T-helper 17 cell (primary cell): ENCODE data around the gene NDUFB11. TPM values are rescaled to one million over a fixed set of nuclear protein-coding genes. Genes with fewer than 3 reads are reported as not detected.
A peak's percentile ranks its signal among the peaks of the same experiment; 100 is the strongest.

Source experiments
- ATAC-seq: fragments of 150-1000 bp; cut with Tn5 transposase; 2 replicates; pipeline ENCODE4 v1.10.0; 2021; ENCODE audit warnings: mild to moderate bottlenecking, moderate library complexity
- DNase-seq, 3 donors: peaks; one replicate each; pipeline versions ENCODE4 v3.0.0 to v3.0.0-alpha.2; 2020 to 2021
- H3K9me3 ChIP-seq: one replicate; pipeline ENCODE4 v1.7.0; 2013; ENCODE audit warnings: low read length, mild to moderate bottlenecking; ENCODE audit not compliant: control insufficient read depth, poor library complexity, severe bottlenecking
- H3K27ac Mint-ChIP-seq: one replicate; pipeline ENCODE4 v1.8.0; 2022; ENCODE audit warnings: mild to moderate bottlenecking, moderate library complexity, mixed read lengths
- H3K27me3 Mint-ChIP-seq: one replicate; pipeline ENCODE4 v1.8.0; 2022; ENCODE audit warnings: mixed read lengths
- H3K36me3 Mint-ChIP-seq: one replicate; pipeline ENCODE4 v1.8.0; 2022; ENCODE audit warnings: low read depth, mixed read lengths
- H3K4me1 Mint-ChIP-seq: one replicate; pipeline ENCODE4 v1.8.0; 2022; ENCODE audit warnings: mild to moderate bottlenecking, mixed read lengths
- H3K4me3 Mint-ChIP-seq: one replicate; pipeline ENCODE4 v1.8.0; 2022; ENCODE audit warnings: mild to moderate bottlenecking, moderate library complexity, mixed read lengths
- total RNA-seq, 4 donors: library from RNA in 2 of 4; stranded (reverse) in 2 of 4; gene quantifications; one replicate each; pipeline ENCODE4 v1.2.3 and lab custom pipeline; 2022 to 2026

The NDUFB11 gene
- total RNA-seq, 2 donors from 2014 or later, result 55.4 to 55.6 TPM

DNA sequence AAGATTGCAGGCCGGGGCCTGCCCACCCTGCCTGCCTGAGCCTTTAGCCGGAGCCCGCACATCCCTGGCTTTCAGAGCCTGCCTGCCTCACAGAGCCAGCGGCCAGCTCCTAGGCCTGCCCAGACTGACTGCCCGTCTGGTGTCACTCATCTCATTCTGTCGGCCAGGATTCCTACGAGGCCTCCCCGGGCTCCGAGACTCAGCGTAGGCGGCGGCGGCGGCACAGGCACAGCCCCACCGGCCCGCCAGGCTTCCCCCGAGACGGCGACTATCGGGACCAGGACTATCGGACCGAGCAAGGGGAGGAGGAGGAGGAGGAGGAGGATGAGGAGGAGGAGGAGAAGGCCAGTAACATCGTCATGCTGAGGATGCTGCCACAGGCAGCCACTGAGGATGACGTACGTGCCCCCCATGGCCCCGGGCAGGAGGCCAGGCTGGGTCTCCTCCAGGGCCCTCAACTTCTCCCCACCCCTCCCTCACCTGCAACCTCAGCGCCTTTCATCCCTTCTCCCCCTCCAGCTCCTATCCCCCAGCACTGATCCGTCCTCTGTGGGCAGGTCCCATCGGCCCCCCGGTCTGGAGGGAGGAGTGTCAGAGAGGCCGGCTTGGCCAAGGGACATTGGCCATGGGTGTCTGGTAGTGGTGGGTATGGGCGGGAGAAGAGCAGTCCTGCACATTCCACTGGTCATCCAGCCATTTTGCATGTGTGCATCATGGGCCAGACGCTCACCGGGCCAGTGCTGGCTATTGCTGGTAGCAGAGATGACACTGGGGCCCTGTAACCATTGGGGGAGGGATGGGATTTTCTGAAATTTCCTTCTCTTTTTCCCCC is 26.6 kb upstream of the NDUFB11 start:
- Mint-ChIP-seq H3K4me3 (no peak overlapping the region), H3K4me1 (no peaks in the 10 kb centered on the region), H3K27ac (no peak overlapping the region), H3K36me3 (peaks cover 2% of the 10 kb centered on the region), H3K27me3 (no peaks in the 10 kb centered on the region)
- no peaks in the 10 kb centered on the region for H3K9me3 ChIP-seq
- DNase-seq (no peak), ATAC-seq (no peak)

- no peak for DNase-seq
- no peaks in the 10 kb centered on the region for H3K4me1 Mint-ChIP-seq
- no peak overlapping the region for H3K27ac Mint-ChIP-seq
- no peaks in the 10 kb centered on the region for H3K9me3 ChIP-seq
- peaks cover 2% of the 10 kb centered on the region for H3K36me3 Mint-ChIP-seq
- no peak overlapping the region for H3K4me3 Mint-ChIP-seq
- H3K27me3 Mint-ChIP-seq, result no peaks in the 10 kb centered on the region
- ATAC-seq, result no peak
Observed at GRCh38 chrX:47169726-47170515, 25.4 kb upstream of the NDUFB11 start.

- H3K4me1 Mint-ChIP-seq, result no peaks in the 10 kb centered on the region
- no peak for ATAC-seq
- peaks cover 2% of the 10 kb centered on the region for H3K36me3 Mint-ChIP-seq
- H3K27me3 Mint-ChIP-seq, result no peaks in the 10 kb centered on the region
- H3K9me3 ChIP-seq, result no peaks in the 10 kb centered on the region
- DNase-seq, result no peak
- H3K27ac Mint-ChIP-seq, result peak overlapping the region; percentile 11
- no peak overlapping the region for H3K4me3 Mint-ChIP-seq
Observed at GRCh38 chrX:47169273-47169672, 24.8 kb upstream of the NDUFB11 start.

- ATAC-seq, result no peak
- H3K4me3 Mint-ChIP-seq, result no peak overlapping the region
- H3K27ac Mint-ChIP-seq, result peak overlapping the region; percentile 11
- H3K36me3 Mint-ChIP-seq, result peaks cover 2% of the 10 kb centered on the region
- no peaks in the 10 kb centered on the region for H3K4me1 Mint-ChIP-seq
- DNase-seq, result no peak
- H3K27me3 Mint-ChIP-seq, result no peaks in the 10 kb centered on the region
- H3K9me3 ChIP-seq, result no peaks in the 10 kb centered on the region
Observed at GRCh38 chrX:47168495-47169073, 24.1 kb upstream of the NDUFB11 start.

DNA sequence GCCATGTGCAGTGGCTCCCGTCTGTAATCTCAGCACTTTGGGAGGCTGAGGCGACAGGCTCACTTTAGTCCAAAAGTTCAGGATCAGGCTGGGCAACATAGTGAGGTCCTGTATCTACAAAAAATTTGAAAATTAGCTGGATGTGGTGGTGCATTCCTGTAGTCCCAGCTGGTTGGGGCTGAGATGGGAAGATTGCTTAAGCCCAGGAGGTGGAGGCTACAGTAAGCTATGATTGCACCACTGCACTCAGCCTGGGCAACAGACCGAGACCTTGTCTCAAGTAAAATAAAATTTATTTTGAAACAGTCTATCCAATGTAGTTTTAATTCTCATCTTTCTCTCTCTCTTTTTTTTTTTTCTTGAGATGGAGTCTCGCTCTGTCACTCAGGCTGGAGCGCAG is 21.6 kb upstream of the NDUFB11 start:
- DNase-seq (no peak), ATAC-seq (no peak)
- H3K27ac Mint-ChIP-seq, result no peak overlapping the region
- H3K9me3 ChIP-seq, result no peaks in the 10 kb centered on the region
- peaks cover 2% of the 10 kb centered on the region for H3K4me1 Mint-ChIP-seq
- H3K36me3 Mint-ChIP-seq, result no peaks in the 10 kb centered on the region
- no peak overlapping the region for H3K4me3 Mint-ChIP-seq
- no peaks in the 10 kb centered on the region for H3K27me3 Mint-ChIP-seq

- DNase-seq (no peak), ATAC-seq (no peak)
- H3K27me3 Mint-ChIP-seq, result no peaks in the 10 kb centered on the region
- H3K4me1 Mint-ChIP-seq, result peaks cover 2% of the 10 kb centered on the region
- H3K9me3 ChIP-seq, result no peaks in the 10 kb centered on the region
- H3K36me3 Mint-ChIP-seq, result no peaks in the 10 kb centered on the region
- no peak overlapping the region for H3K4me3 Mint-ChIP-seq
- no peak overlapping the region for H3K27ac Mint-ChIP-seq
Observed at GRCh38 chrX:47164420-47164819, 19.9 kb upstream of the NDUFB11 start.

GRCh38 chrX:47162927-47163583 is 18.6 kb upstream of the NDUFB11 start:
- Mint-ChIP-seq H3K27me3 (no peaks in the 10 kb centered on the region), H3K4me1 (peaks cover 2% of the 10 kb centered on the region), H3K27ac (no peak overlapping the region), H3K4me3 (no peak overlapping the region), H3K36me3 (no peaks in the 10 kb centered on the region)
- ATAC-seq, result no peak
- DNase-seq, result no peak
- no peaks in the 10 kb centered on the region for H3K9me3 ChIP-seq

GRCh38 chrX:47160781-47161180 is 16.3 kb upstream of the NDUFB11 start:
- no peaks in the 10 kb centered on the region for H3K36me3 Mint-ChIP-seq
- ATAC-seq, result no peak

GRCh38 chrX:47158781-47159180 is 14.3 kb upstream of the NDUFB11 start:
- DNase-seq (no peak), ATAC-seq (no peak)
- Mint-ChIP-seq H3K36me3 (no peaks in the 10 kb centered on the region), H3K4me3 (no peak overlapping the region), H3K27ac (no peak overlapping the region), H3K4me1 (peaks cover 2% of the 10 kb centered on the region), H3K27me3 (no peaks in the 10 kb centered on the region)
- no peaks in the 10 kb centered on the region for H3K9me3 ChIP-seq

More at GRCh38 chrX:47160781-47161180, 16.3 kb upstream of the NDUFB11 start:
- Mint-ChIP-seq H3K4me1 (peaks cover 2% of the 10 kb centered on the region), H3K4me3 (no peak overlapping the region), H3K27ac (no peak overlapping the region), H3K27me3 (no peaks in the 10 kb centered on the region)
- H3K9me3 ChIP-seq, result no peaks in the 10 kb centered on the region
- DNase-seq, result no peak

- Mint-ChIP-seq H3K4me1 (peaks cover 2% of the 10 kb centered on the region), H3K27me3 (no peaks in the 10 kb centered on the region), H3K27ac (no peak overlapping the region), H3K36me3 (no peaks in the 10 kb centered on the region), H3K4me3 (no peak overlapping the region)
- H3K9me3 ChIP-seq, result no peaks in the 10 kb centered on the region
- no peak for ATAC-seq
- no peak for DNase-seq
Observed at GRCh38 chrX:47158131-47158530, 13.6 kb upstream of the NDUFB11 start.

- H3K27me3 Mint-ChIP-seq, result no peaks in the 10 kb centered on the region
- H3K36me3 Mint-ChIP-seq, result no peaks in the 10 kb centered on the region
- no peaks in the 10 kb centered on the region for H3K9me3 ChIP-seq
- H3K27ac Mint-ChIP-seq, result no peak overlapping the region
- H3K4me3 Mint-ChIP-seq, result no peak overlapping the region
- DNase-seq, result no peak
- ATAC-seq, result no peak
- H3K4me1 Mint-ChIP-seq, result no peaks in the 10 kb centered on the region
Observed at GRCh38 chrX:47156611-47157520, 12.4 kb upstream of the NDUFB11 start.

GRCh38 chrX:47151435-47151834 is 6.9 kb upstream of the NDUFB11 start:
- DNase-seq (no peak), ATAC-seq (no peak)
- H3K4me1 Mint-ChIP-seq, result peaks cover 4% of the 10 kb centered on the region
- H3K9me3 ChIP-seq, result no peaks in the 10 kb centered on the region
- H3K27me3 Mint-ChIP-seq, result no peaks in the 10 kb centered on the region
- no peak overlapping the region for H3K4me3 Mint-ChIP-seq
- H3K27ac Mint-ChIP-seq, result peak overlapping the region; percentile 45
- no peaks in the 10 kb centered on the region for H3K36me3 Mint-ChIP-seq
